NCI-H187 (cell line): ENCODE measurements around the gene RADIL.
"Not testable (repeated sequence)": the region's sequence is repeated elsewhere in the genome, so short reads cannot be mapped to it uniquely, and the experiment has no call there.

Experiments used
- DNase-seq, 2 experiments: peaks; one replicate each; lab custom pipeline; 2025; lab: John Stamatoyannopoulos, UW

RADIL gene

DNA sequence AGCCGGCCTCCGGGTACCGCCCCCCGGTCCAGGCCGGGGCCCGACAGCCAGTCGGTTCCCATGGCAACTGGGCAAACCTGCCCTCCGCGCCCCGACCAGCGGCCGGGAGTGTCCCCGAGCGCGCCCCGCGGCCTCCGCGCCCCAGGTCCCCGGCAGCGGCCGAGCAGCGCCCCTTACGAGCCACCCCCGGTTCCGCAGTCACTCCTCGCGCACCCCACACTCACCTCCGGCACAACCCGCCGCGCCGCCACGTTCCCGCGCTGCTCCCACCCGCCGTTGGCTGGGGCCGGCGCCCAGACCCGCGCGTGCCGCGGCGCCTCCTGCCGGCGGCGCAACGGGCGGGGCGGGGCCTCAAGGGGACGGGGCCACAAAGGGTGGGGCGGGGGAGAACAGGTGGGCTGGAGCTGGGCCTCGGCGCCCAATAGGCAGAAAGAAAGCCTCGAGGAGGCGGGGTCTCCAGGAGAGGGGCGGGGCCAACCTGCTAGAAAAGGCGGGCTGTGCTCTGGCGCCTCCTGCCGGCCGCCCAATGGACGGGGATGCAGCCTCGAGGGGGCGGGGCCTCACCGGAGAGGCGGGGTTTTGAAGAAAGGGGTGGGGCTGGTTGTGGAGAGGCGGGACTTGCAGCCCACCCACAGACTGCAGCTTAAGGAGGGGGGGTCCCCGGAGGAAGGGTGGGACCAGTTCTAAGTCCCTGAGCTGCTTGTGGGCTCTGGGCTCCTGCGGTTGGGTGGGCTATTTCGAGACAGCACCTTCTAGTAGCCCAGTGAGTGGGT lies at the start of gene RADIL:
Gene RADIL (minus strand): TSS at position 345 of the 773 bp plus-strand sequence. CDS start 5,577 bp downstream, outside the sequence.
- DNase-seq, result peak; percentile 83 to 92

- DNase-seq, result no peak
These were observed 48.4 kb upstream of the RADIL start for GRCh38 chr7:4931943-4932342.

DNA sequence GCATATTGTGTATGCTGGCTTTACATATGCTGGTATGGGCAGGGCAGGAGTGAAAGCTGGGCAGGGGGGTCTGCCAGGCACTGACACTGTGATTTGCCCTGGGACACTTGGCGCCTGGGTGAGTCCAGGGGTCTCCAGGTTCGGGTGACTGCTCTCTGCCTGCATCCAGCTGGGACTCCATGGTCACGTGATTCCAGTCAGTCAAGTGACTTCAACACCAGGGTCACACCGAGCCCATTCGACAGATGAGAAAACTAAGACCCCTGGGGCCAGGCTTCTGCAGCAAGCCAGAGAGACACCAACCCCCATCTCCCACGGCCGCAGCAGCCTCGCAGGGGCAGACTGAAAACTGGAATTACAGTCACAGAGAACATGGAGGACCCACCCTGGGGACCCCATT lies 45.5 kb upstream of the RADIL start:
- no peak for DNase-seq

- no peak for DNase-seq
These were observed 44.9 kb upstream of the RADIL start for GRCh38 chr7:4928445-4928844.

GRCh38 chr7:4919969-4920766 lies 36.7 kb upstream of the RADIL start:
- DNase-seq, result no peak

DNA sequence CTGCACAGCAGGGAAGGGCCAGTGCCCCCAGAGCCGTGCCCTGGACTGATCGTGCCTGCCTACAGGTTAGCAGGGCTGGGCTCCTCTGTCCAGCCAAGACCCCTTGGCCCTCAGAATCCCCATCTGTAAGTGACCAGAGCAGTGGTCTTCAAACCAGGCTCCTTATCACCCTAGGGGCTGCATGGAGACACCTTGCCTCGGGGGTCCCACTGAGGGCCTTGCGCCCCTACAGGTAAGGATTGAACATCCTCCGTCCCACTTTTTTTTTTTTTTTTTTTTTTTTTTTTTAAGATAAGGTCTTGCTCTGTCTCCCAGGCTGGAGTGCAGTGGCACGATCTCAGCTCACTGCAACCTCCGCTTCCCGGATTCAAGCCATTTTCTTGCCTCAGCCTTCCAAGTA lies 32.6 kb upstream of the RADIL start:
- DNase-seq, result no peak

- no peak for DNase-seq
These were observed 27.8 kb upstream of the RADIL start for GRCh38 chr7:4911111-4911828.

DNA sequence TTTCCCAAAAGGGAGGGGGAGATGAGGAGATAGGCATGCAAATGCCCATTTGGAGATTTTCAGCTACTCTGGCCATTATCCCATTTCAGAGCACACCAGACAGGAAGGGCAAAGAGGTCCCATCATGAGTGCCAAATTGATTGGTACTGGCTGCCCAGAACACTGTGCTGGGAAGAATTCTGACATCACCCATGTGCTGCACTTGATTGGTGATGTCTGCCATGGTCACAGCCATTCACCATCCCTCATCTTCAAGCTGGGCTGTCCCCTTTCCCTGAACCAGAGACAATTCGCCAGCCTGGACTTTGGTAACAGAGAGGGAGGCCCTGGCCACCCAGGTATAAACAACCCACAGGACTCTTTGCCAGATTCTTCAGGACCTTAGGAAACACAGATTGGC lies 23.2 kb upstream of the RADIL start:
- DNase-seq, result no peak

GRCh38 chr7:4905171-4905570 lies 21.7 kb upstream of the RADIL start:
- no peak for DNase-seq

DNA sequence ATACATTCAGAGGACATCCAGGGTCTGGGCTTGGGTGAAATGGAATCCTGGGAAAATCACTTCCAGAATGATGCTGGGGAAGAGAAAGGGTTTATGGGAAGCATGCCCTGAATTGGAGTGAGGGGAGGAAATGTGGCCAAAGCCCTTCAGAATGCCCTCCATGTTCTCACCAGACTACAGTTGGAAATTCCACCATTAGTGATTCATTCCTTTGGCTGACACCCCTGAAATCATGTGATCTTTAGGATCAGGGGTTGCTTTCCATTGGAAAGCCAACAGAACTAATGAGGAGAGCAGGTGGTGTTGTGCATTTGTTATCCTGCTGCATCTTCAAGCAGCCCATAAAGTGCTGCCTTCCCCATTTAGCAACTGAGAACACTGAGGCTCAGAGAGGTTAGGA lies 20.8 kb upstream of the RADIL start:
- DNase-seq, result no peak

DNA sequence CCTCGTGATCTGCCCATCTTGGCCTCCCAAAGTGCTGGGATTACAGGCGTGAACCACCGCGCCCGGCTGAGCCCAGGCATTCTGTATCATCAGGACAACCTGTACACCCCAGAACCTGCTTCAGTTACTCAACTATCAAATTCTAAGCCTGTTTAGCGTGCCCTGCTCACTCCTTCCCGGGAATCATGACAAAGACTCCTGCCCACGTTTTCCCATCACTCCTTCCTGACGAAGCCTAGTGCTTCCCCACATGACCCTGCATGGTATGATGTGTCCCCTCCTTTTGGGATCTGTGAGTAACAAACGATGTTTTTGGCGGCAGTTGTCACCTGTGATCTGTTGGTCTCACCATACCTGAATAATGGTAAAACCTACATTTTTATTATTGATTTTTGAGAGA lies 12.2 kb upstream of the RADIL start:
- no peak for DNase-seq

DNA sequence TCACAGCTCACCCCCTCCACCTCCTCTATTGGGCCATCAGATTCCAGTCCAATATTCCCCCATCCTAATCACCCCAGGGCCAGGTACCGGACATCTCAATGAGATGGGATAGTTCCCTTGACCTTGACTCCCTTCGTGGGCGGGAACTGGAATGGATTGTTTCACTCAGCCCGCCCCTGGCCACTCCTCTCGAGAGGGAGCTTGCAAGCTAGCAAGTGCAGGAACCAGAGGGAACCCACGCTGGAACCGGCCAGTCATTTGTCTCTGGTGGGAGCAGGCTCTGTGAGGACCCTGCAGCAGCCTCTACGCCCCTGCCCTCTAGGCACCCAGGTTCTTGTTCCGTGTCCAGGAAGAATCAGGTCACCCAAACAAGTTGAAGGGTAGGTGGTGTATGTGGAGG lies 11.0 kb upstream of the RADIL start:
- DNase-seq, result no peak

DNA sequence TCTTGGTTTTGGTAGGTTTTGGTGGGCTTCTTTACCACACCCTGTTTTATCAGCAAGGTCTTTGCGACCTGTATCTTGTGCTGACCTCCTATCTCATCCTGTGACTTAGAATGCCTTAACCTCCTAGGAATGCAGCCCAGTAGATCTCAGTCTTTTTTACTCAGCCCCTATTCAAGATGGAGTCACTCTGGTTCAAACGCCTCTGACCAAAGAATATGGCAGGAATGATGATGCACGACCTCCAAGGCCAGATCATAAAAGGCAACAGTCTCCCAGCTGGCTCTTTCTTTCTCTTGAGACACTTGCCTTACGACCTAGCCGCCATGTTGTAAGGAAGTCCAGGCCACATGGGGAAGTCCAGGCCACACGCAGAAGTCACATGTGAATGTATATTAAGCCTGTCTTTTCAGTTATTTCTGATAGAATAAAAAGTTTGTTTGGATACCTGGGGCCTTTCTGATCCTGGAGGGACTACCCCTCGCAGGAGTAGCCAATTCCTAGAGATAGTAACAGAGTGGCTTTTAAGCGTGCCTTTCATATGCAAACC lies 10.5 kb upstream of the RADIL start:
- no peak for DNase-seq

GRCh38 chr7:4893188-4893587 lies 9.7 kb upstream of the RADIL start:
- not testable (repeated sequence) for DNase-seq

DNA sequence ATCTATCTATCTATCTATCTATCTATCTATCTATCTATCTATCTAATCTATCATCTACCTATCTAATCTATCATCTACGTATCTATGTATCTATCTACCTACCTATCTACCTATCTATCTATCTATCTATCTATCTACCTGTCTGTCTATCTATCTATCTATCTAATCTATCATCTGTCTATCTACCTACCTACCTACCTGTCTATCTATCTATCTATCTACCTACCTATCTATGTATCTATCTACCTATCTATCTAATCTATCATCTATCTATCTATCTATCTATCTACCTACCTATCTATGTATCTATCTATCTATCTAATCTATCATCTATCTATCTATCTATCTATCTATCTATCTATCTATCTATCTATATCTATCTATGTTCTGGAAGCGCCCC lies 8.0 kb upstream of the RADIL start:
- not testable (repeated sequence) for DNase-seq

GRCh38 chr7:4889682-4890081 lies 6.2 kb upstream of the RADIL start:
- no peak for DNase-seq

- DNase-seq, result no peak
These were observed 4.6 kb upstream of the RADIL start for GRCh38 chr7:4888161-4888560.

GRCh38 chr7:4886671-4887070 lies 3.2 kb upstream of the RADIL start:
- no peak for DNase-seq

GRCh38 chr7:4885317-4885807 lies 1.8 kb upstream of the RADIL start:
- DNase-seq, result no peak

DNA sequence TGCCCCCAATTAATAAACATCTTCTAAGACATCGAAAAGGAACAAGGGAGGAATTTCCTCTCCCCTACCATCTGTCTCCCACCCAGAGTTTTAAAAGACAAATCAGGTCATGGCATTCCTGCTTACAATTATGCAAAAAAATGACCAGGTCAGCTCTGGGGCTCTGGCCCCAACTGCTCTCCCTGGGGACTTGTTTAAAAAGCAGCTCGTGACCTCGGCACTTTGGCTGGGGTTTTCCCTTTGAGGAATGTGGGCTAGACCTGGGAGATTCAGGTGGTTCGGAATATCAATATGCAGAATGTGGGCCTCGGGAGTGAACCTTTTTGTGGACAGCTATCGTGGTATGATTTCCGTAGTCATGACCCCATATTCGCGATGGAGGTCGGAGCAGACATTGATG lies 648 bp upstream of the RADIL start:
- DNase-seq, result no peak

DNA sequence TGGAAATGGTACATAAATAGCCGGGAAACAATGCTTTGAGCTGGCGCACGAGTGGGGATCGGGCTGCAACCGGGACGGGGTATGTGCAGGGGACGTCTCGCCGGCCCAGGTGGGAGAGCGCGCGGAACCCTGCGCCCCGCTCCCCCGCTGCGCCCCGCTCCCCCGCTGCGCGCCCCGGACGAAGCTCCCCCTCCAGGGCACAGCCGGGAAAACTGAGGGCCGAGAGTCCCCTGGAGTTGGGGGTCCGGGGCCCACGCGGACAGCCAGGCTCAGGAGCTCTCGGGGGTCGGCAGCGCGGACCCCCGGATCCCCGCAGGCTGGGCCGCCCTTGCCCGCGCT lies 514 bp downstream of the RADIL start:
- DNase-seq, result no peak
